Fibroblast of the conjunctiva (primary cell): ENCODE data around the gene ANXA9.

Experiments used
- DNase-seq: peaks from one replicate; pipeline ENCODE4 v3.0.0-alpha.2; 2010; ENCODE audit warnings: low read depth

The ANXA9 gene

DNA sequence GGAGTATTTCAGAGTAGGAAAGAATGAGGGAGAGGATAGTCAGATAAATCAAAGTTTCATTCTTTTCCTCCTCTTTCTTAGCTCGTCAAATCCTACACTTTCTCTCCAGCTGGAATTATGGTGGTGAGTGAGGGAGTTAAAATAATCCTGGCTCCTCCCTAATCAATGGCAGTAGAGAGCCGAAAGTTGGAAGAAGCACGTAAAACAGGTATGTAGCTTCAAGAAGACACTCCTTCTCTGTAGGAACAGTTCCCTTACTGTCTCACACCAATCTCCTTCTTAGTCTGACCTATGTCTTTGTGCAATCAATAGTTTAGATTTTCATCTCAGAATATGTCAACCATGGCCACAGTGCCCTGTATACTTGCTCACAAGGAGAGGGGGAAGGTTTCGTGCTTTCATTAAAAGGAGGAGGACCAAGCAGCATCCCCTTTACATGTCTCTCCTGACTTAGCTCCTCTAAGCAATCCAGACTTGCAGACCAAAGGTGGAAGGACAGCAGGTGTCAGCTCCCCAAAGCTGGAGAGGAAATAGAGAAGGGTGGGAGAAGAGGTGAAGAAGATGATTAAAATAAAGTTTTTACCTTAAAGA is 23.7 kb downstream of the ANXA9 start:
- no peak for DNase-seq

DNA sequence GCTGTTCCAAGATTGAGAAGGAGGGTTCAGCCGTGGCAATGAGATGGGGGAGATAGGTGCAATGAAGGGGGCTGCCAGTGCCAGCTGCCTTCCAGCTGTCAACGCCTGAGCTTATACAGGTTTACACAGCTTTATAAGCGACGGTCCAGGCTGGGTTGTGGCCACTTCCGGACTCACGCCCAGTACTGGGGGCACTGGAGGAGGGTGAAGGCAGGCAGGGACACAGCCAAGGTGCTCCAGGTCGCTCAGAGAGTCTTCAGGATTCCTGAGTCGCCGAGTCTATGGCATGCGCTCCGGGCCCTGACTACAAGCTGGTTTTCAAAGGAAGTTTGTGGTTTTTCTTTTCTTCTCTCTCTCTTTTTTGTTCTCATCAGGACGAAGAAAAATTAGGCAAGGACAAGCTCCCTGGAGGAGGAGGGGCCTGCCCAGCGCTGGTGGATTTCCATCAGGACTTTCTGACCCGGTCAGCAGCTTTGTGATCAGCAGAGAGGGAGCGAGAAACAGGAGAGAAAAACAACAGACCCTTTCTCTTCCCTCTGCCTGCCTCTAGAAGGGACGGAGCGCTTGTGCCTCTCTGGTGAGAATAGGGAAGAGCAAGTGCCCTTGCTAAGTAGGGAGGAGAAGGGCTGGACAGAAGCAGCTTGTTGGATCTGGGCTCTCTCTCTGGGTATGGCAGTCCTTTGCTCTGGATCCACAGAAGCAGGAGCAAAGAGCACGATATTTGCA is 24.4 kb downstream of the ANXA9 start, which contains the start of gene MINDY1:
Gene MINDY1 (minus strand): TSS at position 576 of the 726 bp plus-strand sequence. CDS start 4,285 bp downstream, outside the sequence.
- DNase-seq = peak; percentile 84

DNA sequence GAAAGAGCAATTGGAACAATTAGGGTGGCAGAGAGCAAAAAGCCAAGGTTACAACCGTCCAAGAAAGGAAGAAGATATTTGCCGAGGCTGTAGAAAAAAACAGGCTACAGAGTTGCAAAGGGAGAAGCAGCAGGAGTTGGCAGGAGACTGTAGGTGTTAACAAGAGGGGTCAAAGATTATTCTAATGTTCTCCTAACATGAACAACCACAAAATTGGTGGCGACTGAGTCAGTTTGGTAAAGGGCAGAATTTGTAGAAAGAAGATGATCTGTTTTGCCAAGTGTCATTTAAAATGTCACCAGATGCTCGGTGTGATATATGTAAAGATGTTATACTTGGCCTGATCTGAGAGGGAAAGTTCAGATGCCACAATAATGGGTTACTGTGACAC is 25.8 kb downstream of the ANXA9 start:
- no peak for DNase-seq

DNA sequence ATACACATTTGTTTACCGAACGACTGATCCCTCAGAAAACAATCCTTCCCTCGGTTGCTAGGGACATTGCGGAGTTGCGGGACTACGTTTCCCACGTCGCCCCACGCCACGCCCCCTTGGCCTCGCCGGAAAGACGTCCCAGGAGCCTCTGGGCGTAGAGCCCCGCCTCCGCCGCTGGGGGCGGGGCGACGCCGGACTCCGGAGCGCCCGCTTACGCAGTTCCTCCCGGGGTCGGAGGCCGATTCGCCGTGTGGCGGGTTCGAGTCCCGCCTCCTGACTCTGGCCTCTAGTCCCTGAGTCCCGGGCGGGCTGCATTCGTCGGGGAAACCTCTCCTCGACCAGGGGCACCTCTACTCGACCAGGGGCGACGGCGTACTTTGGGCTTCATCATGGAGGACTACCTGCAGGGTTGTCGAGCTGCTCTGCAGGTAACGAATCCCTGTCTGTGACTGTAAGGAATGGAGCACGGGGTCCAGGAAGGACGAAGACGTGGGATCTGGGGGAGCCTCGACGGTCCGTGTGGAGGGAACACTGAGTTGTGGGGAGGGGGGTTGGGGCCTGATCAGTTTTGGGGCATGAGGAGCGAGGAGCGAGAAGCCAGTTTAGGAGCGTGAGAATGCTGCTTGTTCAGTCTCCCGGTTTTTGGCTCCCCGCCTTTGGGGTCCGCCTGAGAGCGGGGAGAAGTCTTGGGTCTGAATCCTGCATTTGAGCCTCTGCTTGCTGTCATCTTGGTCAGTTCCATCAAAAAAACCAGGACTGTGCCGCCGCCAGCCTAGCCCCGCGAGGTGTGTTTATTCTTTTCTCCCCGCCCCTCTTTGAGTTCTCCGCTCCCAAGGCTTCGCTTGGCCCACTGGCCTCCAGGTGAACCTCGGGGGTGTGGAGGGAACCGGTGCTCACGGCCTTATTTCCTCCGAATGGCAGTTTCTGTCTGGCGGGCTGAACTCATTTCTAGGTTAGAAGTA is 26.4 kb downstream of the ANXA9 start, which contains the start of gene PRUNE1:
Gene PRUNE1 (plus strand): TSS at position 206 of the 962 bp plus-strand sequence. CDS start 184 bp downstream, at position 390.
- peak; percentile 97 for DNase-seq

DNA sequence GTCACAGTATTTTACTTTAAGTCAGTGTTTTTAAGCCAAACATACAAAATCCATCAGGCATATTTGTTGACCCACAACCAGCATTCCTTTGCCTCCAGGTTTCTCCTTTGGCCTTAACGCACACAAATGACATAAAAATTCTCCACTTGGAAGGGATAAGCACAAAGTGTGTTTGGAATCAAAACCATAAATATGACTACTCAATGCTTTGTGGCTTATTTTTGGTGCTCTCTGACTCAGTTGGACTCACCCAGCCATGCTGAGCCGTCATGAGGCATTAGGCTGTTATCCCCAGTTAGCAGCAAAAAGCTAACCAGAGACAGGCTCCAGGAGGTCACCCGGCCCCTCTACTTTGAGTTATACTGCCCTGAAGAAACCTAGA is 27.1 kb downstream of the ANXA9 start:
- no peak for DNase-seq

DNA sequence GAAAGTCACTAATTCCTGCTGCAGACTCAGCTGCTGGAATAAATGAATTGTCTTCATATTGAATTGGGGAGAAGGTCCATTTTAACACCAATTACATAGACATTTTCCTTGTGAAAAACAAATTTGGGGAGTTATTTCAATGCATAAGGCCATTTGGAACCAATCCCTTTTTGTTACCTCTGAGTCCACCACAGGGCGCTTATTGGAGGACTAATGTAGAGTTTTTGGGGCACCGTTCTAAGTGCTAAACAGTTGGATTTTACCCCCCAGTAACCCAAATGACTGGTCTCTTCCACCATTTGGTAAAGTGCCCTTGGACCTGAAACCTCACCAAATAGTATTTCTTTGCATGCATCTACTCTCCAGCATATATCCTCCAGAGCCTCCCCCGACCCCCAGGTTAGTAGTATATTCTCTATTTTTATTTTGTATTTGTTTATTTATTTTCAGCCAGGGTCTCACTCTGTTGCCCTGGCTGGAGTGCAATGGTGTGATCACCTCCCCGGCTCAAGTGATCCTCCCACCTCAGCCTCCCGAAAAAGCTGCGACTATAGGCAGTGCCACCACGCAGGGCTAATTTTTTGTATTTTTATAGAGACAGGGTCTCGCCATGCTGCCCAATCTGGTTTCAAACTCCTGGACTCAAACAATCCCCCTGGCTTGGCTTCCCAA is 27.7 kb downstream of the ANXA9 start:
- DNase-seq = no peak

DNA sequence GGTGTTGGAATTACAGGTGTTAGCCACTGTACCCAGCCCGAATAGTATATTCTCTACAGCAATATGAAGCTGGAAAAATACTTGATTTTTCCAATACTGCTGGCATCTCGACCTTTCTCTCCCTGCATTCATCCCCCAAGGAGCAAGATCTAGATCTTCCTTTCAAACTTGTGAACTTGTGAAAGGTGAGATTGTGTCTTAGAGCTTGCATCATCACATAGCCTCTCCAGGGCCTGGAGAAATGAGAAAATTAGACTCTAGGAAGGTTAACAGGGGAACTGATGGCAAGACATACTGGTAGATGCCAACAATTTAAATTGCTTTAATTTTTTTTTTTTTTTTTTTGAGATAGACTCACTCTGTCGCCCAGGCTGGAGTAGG is 28.2 kb downstream of the ANXA9 start:
- no peak for DNase-seq

DNA sequence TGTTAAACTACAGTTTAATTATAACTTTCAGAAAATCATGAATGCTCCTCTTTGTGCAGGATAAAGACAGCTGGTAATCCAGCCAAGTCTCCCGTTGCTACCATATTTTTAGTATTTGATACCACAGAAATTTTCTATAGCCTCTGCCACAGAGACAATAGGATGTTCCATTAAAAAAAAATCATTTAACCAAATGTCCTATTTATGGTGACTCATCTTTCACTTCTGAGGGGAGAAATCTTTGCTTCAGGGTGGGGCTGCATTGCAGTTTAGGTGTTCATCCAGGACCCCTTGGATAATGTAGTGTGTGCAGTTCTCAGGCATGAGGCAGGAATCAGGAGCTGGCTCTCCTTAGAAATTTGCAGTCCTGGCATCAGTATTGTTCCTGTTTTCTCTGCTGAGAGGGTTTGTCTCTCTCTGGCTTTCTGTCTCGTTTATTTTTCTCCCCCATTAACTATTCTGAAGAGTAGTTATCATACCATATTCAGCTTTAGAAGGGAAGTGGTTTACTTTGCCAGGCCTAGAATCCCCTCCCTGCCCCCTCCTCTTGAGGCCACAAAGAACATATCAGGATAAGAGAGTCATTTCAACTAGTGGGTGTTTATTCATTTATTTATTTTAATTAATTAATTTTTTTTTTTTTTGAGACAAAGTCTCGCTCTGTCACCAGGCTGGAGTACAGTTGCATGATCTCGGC is 29.2 kb downstream of the ANXA9 start:
- no peak for DNase-seq

DNA sequence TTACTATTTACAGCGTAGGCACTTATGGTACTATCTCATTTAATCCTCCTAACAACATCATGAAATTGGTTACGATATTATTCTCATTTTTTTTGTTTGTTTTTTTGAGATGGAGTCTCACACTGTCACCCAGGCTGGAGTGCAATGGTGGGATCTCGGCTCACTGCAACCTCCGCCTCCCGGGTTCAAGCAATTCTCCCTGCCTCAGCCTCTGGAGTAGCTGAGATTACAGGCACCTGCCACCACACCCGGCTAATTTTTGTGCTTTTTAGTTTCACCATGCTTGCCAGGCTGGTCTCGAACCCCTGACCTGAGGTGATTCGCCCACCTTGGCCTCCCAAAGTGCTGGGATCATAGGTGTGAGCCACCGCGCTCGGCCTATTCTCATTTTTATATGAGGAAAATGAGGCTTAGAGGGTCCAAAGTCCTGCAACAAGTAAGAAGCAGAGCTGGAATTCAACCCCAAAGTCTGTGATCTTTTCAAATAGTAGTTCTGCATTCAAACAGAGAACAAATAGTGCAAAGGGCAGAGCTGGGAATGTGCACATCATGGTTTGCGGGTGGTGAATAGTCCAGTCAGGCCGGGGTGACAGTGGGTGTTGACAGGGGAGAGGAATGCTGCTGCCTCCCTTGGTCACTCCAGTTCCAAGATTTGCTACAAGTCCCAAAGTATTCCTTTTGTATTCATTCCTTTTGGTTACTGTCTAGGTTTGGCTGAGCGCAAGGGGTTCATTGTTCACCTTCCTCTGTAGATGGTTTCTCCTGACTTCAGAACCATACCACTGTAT is 30.8 kb downstream of the ANXA9 start:
- no peak for DNase-seq

DNA sequence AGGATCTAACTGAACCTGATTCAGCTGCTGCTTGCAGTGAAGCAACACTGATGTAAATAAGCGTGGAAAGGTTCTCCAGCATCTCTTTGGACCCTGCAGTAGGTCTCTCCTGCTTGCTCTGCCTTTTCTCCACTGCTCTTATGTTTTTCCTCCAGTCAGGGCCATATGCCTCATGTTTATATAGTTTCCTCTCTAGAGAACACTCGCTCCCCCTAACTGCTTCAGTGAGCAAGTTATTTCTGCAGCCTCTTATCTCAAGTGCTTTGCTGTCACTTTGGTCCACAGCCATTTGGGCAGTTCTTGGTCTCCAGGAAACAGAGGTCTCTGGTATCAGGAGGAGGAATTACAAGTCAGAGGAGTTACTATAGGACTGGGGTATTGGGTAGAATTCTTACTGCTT is 31.4 kb downstream of the ANXA9 start:
- DNase-seq = no peak

DNA sequence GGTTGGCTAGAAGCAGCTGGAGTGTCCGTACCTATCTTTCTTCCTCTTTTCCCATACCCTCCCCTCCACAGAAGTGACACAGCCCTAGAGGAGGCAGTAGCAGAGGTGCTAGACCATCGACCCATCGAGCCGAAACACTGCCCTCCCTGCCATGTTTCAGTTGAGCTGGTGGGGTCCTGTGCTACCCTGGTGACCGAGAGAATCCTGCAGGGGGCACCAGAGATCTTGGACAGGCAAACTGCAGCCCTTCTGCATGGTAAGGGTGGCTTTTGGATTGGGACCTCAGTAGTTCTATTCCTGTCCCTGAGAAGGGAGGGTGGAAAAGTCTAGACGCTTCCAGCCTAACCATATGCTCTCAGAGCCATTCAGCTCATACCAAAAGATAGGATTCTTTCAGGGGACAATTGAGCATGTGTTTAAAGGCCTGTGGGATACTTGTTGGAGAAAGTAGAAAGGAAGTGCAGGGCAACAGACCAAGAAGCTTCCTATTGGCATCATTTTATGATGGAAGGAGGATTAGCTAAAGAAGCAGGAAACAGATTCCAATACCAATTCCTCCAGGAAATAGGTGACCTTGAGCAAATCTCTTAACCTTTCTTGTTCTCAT is 42.6 kb downstream of the ANXA9 start:
- peak; percentile 53 for DNase-seq

DNA sequence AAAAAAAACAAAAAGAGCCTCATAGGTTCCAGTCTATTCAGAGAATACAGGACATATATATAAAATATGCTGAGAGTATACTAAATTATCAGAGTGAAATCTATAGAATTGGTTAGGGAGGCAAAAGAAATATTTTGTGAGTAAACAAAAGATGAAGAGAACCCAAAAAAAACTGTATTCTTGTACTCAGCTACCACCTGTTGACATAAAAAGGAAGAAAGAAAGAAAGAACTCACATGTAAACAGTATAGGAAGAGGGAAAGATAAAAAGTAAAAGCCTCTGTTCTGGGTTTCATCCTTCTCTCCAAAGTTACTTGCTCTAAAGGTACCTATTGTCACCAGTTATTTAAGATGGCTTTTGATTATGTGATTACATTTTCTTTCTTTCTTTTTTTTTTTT is 44.4 kb downstream of the ANXA9 start:
- no peak for DNase-seq

DNA sequence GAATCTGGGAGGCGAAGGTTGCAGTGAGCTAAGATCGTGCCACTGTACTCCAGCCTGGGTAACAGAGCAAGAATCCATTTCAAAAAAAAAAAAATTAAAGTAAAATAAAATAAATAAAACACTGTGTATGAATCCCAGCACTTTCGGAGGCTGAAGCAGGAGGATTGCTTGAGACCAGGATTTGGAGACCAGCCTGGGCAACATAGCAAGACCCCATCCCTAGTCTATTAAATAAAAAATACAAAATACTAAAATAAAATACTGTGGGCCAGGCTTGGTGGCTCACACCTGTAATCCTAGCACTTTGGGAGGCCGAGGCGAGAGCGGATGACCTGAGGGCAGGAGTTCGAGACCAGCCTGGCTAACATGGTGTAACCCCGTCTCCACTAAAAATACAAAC is 50.1 kb downstream of the ANXA9 start:
- no peak for DNase-seq

DNA sequence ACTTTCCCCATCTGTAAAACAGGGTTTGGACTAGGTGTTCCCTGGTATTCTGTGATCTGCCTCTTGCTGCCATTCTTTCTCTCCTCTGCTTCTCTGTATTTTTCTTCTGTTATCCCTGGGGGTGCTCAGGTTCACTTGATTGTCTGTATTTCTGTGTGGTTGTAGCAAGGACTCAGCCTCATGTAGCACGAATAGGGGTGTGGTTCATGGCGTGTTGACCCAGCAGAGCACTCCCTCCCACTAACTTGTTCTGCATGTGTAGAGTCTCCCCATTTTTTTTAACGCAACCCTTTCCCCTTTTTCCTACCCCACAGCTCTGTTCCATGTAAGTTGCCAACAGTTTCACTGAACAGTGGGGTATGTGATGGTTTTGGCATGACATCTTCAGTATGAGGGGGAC is 53.1 kb downstream of the ANXA9 start:
- no peak for DNase-seq

DNA sequence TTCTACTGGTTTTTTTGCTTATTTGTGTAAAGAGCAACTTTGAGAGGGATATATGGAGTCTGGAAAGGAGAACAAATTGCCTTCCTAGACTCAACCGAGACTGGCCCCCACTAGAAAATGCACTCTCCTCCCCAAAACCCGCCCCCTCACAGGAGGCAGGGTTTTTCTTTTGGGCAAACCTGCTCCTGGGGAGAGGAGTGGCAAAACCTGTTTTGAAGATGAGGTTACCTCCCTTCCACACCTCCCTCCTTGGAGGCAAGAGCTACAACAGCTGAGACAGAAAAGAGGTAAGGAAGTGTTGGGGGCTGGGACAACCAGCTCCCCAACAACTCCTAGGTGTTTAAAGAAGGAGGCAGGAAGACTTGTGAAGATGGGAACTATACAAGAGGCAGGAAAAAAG is 54.3 kb downstream of the ANXA9 start, which contains the start of gene BNIPL:
Gene BNIPL (plus strand): TSS at position 231 of the 400 bp plus-strand sequence. CDS start 140 bp downstream, at position 371.
- DNase-seq = no peak

DNA sequence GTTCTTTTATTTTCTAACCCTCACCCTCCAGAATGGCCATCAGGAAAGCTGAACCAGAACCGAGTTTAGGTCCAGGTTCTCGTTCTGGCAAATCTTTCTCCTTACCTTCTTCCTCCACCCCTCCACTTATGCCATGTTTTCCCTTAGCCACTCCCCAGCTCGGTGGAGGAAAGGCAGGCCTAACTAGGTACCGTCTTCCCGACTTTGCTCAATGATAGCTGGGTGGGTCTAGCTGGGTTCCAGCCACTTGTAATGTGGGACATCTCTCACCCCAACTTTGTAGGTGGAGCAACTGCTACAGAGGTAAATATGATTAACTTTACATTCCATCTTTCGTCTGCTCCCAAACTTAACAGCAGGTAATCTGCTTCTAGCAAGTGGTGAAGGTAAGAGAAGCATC is 54.9 kb downstream of the ANXA9 start:
- no peak for DNase-seq

DNA sequence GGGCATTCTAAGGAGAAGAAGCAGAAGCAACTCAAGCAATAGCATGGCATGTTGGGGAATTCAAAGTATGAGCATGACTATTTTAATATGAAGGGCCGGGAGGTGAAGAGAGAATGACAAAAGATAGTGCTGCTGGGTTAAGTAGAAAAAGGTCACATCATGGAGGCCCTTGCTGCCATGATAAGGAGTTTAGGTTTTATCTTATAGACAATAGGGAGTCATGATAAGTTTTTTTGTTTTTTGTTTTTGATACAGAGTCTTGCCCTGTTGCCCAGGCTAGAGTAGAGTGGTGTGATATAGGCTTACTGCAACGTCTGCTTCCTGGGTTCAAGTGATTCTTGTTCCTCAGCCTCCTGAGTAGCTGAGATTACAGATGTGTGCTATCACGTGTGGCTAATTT is 57.4 kb downstream of the ANXA9 start:
- DNase-seq = no peak

DNA sequence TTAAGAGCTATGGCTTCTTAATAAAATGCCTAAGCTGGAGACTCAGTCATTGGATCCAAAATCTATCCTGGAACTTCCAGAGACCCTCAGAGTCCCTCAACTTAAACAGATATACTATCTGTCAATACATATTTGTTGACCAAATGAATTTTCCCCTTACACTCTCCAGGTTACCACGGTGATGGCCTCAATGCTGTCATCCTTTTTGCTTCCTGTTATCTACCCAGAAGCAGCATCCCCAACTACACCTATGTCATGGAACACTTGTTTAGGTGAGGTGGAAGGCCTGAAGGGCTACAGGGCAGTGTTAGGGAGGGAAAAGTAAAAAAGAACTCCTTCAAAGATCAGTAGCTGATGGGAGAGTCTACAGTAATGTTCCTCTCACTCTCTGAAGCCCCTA is 61.1 kb downstream of the ANXA9 start:
- DNase-seq = no peak
